ENCODE data around the gene FOXN1.
"Not testable (repeated sequence)": the region's sequence is repeated elsewhere in the genome, so short reads cannot be mapped to it uniquely, and the experiment has no call there.

FOXN1 gene

DNA sequence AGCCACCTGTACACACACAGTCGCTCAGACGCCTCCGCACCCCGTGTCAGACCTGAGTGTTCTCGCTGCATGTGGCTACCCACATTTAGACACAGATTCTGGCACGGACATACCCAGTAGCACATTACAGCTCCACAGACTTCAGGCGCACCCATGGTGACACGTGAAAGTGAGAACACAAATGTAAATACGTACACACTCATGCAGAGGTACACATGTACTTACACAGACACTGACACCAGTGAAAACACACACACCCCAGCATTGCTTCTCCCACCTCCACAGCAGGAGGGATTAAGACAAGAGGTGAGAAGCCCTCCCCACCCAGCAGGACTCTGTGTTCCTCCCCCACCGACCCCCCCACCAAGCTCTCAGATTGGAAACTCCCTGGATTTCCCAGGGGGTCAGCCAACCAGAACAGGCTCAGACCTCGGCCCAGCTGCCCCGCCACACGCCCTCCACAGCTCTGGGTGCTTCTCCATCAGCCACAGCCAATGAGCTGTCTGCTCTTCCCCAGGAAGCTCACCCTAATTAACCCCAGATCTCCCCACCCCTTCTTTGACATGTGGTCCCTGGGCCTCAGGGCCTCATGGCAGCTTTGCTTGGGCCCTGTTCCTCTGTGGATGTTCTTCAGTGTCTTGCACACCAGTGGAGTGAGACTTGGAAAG is 5.3 kb upstream of the FOXN1 start:
- DNase-seq (ENCODE audit: low read depth in 2 of 2), result no peak

- DNase-seq (ENCODE audit: low read depth in 2 of 2), result no peak
These were observed 4.5 kb upstream of the FOXN1 start for GRCh38 chr17:28501421-28502284.

DNA sequence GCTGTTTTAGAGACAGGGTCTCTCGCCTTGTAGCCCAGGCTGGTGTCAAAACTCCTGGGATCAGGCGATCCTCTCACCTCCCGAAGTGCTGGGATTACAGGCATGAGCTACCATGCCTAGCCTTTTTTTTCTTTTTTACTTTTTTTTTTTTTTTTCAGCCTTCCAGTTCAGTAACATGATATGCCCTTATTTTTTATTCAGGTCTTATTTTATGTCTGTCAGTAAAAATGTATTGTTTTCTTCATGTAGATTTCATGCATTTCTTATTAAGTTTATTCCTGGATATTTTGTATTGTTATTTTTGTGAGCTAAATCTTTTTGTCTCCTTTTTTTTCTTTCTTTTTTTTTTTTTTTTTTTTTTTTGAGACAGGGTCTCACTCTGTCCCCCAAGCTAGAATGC is 2.7 kb upstream of the FOXN1 start:
- DNase-seq (ENCODE audit: low read depth in 2 of 2), result no peak

- DNase-seq (ENCODE audit: low read depth in 2 of 2), result no peak
These were observed 777 bp downstream of the FOXN1 start for GRCh38 chr17:28506763-28507487.

DNA sequence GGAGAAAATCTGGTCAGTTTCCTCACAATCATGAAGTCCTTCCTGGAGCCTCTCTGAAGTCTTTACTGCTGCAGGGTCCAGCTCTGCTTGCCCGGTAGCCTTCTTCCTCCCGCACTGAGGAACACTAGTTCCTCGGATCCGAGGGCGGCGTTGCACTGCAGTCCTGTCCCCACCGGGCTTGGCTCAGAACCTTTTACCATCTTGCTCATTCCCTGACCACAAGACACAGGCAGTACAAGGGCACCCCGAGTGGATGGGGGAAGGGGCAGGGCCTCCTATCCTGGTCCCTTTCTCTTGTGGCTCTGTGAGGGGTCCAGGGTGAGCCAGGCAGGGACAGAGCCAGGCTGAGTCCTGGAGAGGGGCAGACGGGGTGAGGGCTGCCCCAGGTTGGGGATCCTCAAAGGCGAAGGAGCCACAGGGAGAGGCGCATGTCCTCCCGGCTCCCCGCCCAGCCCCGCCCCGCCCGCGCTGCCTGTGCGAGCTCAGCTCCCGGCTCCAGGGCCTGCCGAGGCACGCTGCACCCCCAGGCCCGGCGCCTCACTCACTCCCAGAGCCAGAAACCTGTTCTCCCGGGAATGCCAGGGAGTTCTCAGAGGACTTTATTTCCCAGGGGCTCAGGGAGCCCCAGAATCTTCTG is 1.5 kb downstream of the FOXN1 start:
- no peak for DNase-seq (ENCODE audit: low read depth in 2 of 2)

GRCh38 chr17:28508211-28508724 is 2.1 kb downstream of the FOXN1 start:
- DNase-seq (ENCODE audit: low read depth in 2 of 2), result no peak

DNA sequence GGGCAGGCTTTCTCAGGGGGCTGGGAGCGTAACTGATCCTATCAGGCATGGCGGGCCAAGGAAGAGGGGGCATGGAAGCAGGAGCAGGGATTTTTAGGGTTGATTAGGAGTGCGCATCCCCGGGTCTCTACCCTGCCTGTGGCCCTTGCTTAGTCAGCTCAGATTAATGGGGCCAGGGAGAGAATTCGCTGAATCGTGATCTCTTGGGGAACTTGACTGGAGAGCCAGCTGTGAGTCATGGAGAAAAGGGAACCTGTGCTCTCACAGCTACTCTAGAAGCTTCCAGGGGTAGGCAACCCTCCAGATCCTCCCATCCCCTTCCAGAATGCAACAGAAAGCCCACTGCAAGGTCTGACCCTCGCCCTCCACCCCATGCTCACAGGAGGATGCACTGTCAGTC is 3.6 kb downstream of the FOXN1 start:
- no peak for DNase-seq (ENCODE audit: low read depth in 2 of 2)

DNA sequence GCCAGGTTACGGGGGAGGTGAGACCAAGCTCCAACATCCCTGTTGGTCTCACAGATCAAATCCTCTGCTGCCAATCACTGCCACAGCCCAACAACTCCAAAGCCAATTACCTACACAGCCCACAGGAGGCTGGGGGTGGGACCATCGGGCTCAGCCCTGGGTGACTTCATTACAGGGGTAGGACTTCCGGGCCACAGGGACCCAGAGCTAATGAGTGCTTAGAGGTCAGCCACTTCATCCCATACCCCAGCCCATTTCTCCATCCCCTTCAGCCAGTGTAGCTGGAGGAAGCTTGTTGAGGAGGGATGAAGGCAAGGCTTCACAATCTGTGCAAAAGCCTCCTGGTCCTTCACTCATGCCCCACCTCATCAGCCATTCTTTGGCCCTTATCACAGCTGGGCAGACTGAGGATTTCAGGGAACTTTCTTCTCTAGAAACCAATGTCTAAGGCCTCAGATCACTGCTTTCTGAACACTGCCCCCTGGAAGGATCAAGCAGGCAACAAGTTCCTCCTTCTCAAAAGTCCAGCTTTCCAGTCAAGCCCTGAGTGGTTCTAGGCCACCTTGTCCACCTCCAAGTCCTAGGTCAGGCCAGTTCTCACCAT is 5.8 kb downstream of the FOXN1 start:
- no peak for DNase-seq (ENCODE audit: low read depth in 2 of 2)

GRCh38 chr17:28513476-28513875 is 7.3 kb downstream of the FOXN1 start:
- no peak for DNase-seq (ENCODE audit: low read depth in 2 of 2)

DNA sequence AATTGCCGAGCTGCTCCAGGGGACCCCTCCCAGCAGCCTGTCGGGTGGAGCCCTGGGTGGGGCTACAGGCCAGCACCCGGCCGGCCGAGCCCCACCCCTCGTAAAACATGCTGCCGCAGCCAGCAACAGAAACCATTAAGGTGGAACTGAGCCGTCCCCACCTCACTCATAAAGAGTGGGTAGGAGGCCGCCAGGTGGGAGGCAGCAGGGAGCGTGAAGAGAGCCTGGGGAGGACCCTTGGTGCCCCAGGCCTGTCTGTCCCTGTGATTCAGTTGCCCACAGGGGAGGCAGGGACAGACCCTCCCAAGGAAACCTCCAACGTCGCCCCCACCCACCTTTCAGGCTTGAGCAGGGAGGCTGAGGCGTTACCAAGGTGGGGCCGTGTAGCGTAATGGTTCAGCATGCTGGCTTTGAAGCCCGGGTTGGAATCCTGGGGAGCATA is 8.4 kb downstream of the FOXN1 start:
- DNase-seq (ENCODE audit: low read depth in 2 of 2), result no peak

DNA sequence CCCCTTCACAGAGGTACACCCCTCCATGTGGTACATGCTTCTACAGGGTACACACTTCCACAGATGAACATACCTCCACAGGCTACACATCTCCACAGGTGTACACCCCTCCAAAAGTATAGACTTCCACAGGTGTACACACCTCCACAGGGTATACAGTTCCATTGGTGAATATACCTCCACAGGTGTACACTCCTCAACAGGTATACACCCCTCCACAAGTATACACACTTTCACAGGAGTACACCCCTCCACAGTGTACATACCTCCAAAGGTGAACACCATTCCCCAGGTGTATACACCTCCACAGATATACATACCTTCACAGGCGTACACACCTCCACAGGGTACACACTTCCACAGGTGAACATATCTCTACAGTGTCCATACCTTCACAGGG is 9.4 kb downstream of the FOXN1 start:
- no peak for DNase-seq (ENCODE audit: low read depth in 2 of 2)

GRCh38 chr17:28518132-28518531 is 12.0 kb downstream of the FOXN1 start:
- no peak for DNase-seq (ENCODE audit: low read depth in 2 of 2)

DNA sequence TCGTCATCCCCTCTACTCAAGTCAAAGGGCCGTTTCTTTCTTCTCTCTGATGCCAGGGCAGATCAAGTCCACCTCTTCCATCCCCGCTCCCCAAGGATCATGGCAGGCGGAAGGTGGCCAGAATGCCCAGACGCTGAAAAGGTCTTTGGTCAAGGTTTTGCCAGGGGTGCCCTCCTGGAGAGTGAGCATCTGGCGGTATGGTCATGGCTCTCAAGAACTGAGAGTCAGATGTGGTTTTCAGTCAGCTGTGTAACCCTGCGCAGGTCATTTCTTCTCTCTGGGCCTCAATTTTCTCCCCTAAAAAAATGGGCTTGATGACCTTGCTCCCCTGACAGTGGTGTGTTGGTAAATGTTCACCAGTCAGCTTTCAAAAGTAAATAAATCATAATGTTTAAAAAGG is 12.4 kb downstream of the FOXN1 start:
- DNase-seq (ENCODE audit: low read depth in 2 of 2), result no peak

DNA sequence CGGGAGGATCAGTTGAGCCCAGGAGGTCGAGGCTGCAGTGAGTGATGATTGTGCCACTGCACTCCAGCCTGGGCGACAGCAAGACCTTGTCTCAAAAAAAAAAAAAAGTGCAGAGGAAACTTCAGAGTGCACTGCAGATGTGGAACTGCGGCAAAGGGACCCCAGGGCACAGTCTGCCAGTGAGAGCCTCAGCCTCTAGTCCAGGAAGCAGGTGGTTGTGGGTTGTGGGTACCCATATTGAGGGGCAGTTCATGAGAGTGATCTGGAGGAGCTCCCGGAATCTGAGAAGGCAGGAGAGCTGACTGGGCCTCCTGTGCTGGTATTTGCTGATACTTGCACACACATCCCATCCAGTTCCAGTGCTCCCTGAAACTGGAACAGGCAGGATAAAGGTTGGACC is 13.1 kb downstream of the FOXN1 start:
- no peak for DNase-seq (ENCODE audit: low read depth in 2 of 2)

- DNase-seq (ENCODE audit: low read depth in 2 of 2), result no peak
These were observed 14.5 kb downstream of the FOXN1 start for GRCh38 chr17:28520687-28521086.

GRCh38 chr17:28521311-28522085 is 15.3 kb downstream of the FOXN1 start:
- DNase-seq (ENCODE audit: low read depth in 2 of 2), result no peak

DNA sequence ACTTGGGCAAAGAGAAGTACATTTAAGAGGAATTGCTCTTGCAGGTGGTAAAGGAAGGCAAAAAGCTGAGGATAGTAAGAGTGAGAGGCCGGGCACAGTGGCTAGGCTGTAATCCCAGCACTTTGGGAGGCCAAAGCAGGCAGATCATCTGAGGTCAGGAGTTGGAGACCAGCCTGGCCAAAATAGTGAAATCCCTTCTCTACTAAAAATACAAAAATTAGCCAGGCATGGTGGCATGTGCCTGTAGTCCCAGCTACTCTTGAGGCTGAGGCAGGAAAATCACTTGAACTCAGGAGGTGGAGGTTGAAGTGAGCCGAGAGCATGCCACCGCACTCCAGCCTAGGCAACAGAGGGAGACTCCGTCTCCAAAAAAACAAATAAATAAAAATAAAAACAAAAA is 16.1 kb downstream of the FOXN1 start:
- not testable (repeated sequence) for DNase-seq (ENCODE audit: low read depth in 2 of 2)

GRCh38 chr17:28523186-28523585 is 17.0 kb downstream of the FOXN1 start:
- no peak for DNase-seq (ENCODE audit: low read depth in 2 of 2)

- no peak for DNase-seq (ENCODE audit: low read depth in 2 of 2)
These were observed 17.7 kb downstream of the FOXN1 start for GRCh38 chr17:28523876-28524275.
